Smooth muscle cell (in vitro differentiated cells): Measurements from ENCODE around the gene CRY1. TPM values are rescaled to one million over a fixed set of nuclear protein-coding genes. Genes with fewer than 3 reads are reported as not detected.

Experiments
- DNase-seq: peaks from one replicate; lab custom pipeline; 2025; ENCODE audit not compliant: unreplicated experiment; lab: John Stamatoyannopoulos, UW
- H2AFZ ChIP-seq: fragments of 200-600 bp; sonication (generic); 2 replicates; pipeline ENCODE4 v1.6.0; 2016; ENCODE audit warnings: antibody characterized with exemption, low read depth, mild to moderate bottlenecking
- H3F3A ChIP-seq: fragments of 200-600 bp; sonication (generic); 2 replicates; pipeline ENCODE4 v1.6.0; 2017; ENCODE audit warnings: antibody characterized with exemption, low read depth
- H3K27ac ChIP-seq: fragments of 200-600 bp; sonication (generic); 2 replicates; pipeline ENCODE4 v1.5.1; 2016; ENCODE audit warnings: low read depth, mild to moderate bottlenecking
- H3K27me3 ChIP-seq: fragments of 200-600 bp; sonication (generic); 2 replicates; pipeline ENCODE4 v1.6.1; 2016; ENCODE audit warnings: low read depth, mild to moderate bottlenecking
- H3K36me3 ChIP-seq: fragments of 200-600 bp; sonication (generic); 2 replicates; pipeline ENCODE4 v1.5.1; 2016; ENCODE audit warnings: low read depth
- H3K4me1 ChIP-seq: fragments of 200-600 bp; sonication (generic); 2 replicates; pipeline ENCODE4 v1.5.1; 2016; ENCODE audit warnings: low read depth
- H3K4me2 ChIP-seq: fragments of 200-600 bp; sonication (generic); 2 replicates; pipeline ENCODE4 v1.6.0; 2016; ENCODE audit warnings: mild to moderate bottlenecking
- H3K4me3 ChIP-seq: fragments of 200-600 bp; sonication (generic); 2 replicates; pipeline ENCODE4 v1.5.1; 2016; ENCODE audit warnings: mild to moderate bottlenecking
- H3K79me2 ChIP-seq: fragments of 200-600 bp; sonication (generic); 2 replicates; pipeline ENCODE4 v1.6.0; 2016; ENCODE audit warnings: low read depth, mild to moderate bottlenecking
- H3K9ac ChIP-seq: fragments of 200-600 bp; sonication (generic); 2 replicates; pipeline ENCODE4 v1.6.0; 2016; ENCODE audit warnings: low read depth
- H3K9me3 ChIP-seq: fragments of 200-600 bp; sonication (generic); replicated peaks from 2 replicates; pipeline ENCODE4 v1.5.1; 2016; ENCODE audit warnings: low read depth
- H4K20me1 ChIP-seq: fragments of 200-600 bp; sonication (generic); 2 replicates; pipeline ENCODE4 v1.6.0; 2016; ENCODE audit warnings: low read depth
- CTCF ChIP-seq: fragments of 200-600 bp; sonication (generic); IDR thresholded peaks from 2 replicates; pipeline ENCODE4 v1.5.1; 2017; ENCODE audit warnings: borderline replicate concordance, mild to moderate bottlenecking, antibody characterized with exemption; ENCODE audit not compliant: insufficient read depth, poor library complexity, severe bottlenecking
- WGBS: methylation state at CpG from one replicate; pipeline ENCODE4 v1.1.7; 2016; ENCODE audit warnings: low lambda C conversion rate; 5-methylcytosine and 5-hydroxymethylcytosine counted together
- polyA plus RNA-seq: library from polyadenylated mRNA; unstranded; fragments of >200 nt; fragmentation: Nextera tagmentation; extraction: Ambion mirVana; gene quantifications from 2 replicates; pipeline ENCODE4 v1.2.1, GENCODE V29; 2016
- total RNA-seq: library from RNA; depleted of rRNA; stranded (reverse); fragments of >200 nt; gene quantifications from 2 replicates; pipeline ENCODE4 v1.2.3, GENCODE V29; 2014

CRY1 gene
- total and polyA plus RNA-seq, 2 experiments from 2014 or later: 19.9 to 28.2 TPM

- Histone ChIP-seq H3K4me1 (no peaks in the 10 kb centered on the region), H3K9ac (no peak overlapping the region), H3K79me2 (peaks cover 71% of the 10 kb centered on the region), H2AFZ (no peak overlapping the region), H3K36me3 (peaks cover 20% of the 10 kb centered on the region), H3K27me3 (no peaks in the 10 kb centered on the region), H4K20me1 (peaks cover 100% of the 10 kb centered on the region), H3F3A (peaks cover 28% of the 10 kb centered on the region), H3K9me3 (no peaks in the 10 kb centered on the region), H3K4me2 (no peak overlapping the region), H3K27ac (no peak overlapping the region), H3K4me3 (no peak overlapping the region)
- no peak for TF ChIP-seq CTCF
- 96% methylated on average over 2 of the region's 2 CpGs for WGBS
- no peak for DNase-seq
Measured at GRCh38 chr12:106971065-106971464, 122.3 kb downstream of the CRY1 start.

GRCh38 chr12:106964526-106964925 is 128.8 kb downstream of the CRY1 start:
- Histone ChIP-seq H3K79me2 (peaks cover 100% of the 10 kb centered on the region), H3K27ac (no peak overlapping the region), H3K9me3 (no peaks in the 10 kb centered on the region), H3K4me3 (no peak overlapping the region), H3K4me2 (no peak overlapping the region), H3F3A (peaks cover 5% of the 10 kb centered on the region), H3K4me1 (peaks cover 7% of the 10 kb centered on the region), H4K20me1 (peaks cover 100% of the 10 kb centered on the region), H2AFZ (no peak overlapping the region), H3K36me3 (peaks cover 3% of the 10 kb centered on the region), H3K27me3 (no peaks in the 10 kb centered on the region), H3K9ac (no peak overlapping the region)
- WGBS: 100% methylated on average over 2 of the region's 2 CpGs
- TF ChIP-seq CTCF: no peak
- no peak for DNase-seq

GRCh38 chr12:106962286-106962685 is 131.1 kb downstream of the CRY1 start:
- Histone ChIP-seq H4K20me1 (peaks cover 100% of the 10 kb centered on the region), H3K4me3 (no peak overlapping the region), H3K4me1 (peaks cover 28% of the 10 kb centered on the region), H3K4me2 (peak overlapping the region; percentile 99), H3K79me2 (peaks cover 100% of the 10 kb centered on the region), H3K9ac (no peak overlapping the region), H3K27ac (no peak overlapping the region), H3F3A (peaks cover 5% of the 10 kb centered on the region), H3K27me3 (no peaks in the 10 kb centered on the region), H3K36me3 (no peaks in the 10 kb centered on the region), H2AFZ (no peak overlapping the region), H3K9me3 (no peaks in the 10 kb centered on the region)
- no peak for DNase-seq
- WGBS: 62% methylated on average over 3 of the region's 3 CpGs
- TF ChIP-seq CTCF: no peak

- 68% methylated on average over 3 of the region's 3 CpGs for WGBS
- H3K9me3 ChIP-seq: no peaks in the 10 kb centered on the region
- no peak for DNase-seq
- no peak overlapping the region for H3K9ac ChIP-seq
- peaks cover 29% of the 10 kb centered on the region for H3K4me1 ChIP-seq
- peak overlapping the region; percentile 99 for H3K4me2 ChIP-seq
- H3F3A ChIP-seq: peaks cover 5% of the 10 kb centered on the region
- peaks cover 89% of the 10 kb centered on the region for H4K20me1 ChIP-seq
- H3K27me3 ChIP-seq: no peaks in the 10 kb centered on the region
- H3K36me3 ChIP-seq: no peaks in the 10 kb centered on the region
- H2AFZ ChIP-seq: no peak overlapping the region
- H3K79me2 ChIP-seq: peaks cover 94% of the 10 kb centered on the region
- H3K4me3 ChIP-seq: no peak overlapping the region
- H3K27ac ChIP-seq: no peak overlapping the region
- no peak for TF ChIP-seq CTCF
Measured at GRCh38 chr12:106960443-106960842, 132.9 kb downstream of the CRY1 start.
